Measurements from ENCODE around the gene NR4A3.

DNA sequence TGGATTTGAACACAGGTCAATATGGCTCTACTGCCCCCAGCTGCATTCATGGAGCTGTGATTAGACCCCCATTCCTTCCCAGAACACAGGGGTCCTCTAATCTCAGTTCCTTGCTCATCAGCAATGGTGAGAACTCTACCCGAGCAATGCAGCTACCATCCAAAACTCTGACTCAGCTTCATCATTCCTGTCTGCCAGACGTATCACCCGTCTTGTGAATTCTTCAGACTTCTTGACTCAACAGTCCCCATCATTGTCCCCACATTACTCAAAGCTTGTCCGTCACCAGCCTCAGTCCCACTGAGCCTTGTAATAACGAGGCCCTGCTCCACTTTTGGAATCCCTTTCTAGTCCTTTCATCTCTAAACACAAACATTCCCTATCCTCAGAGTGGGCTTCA, 48.4 kb downstream of the NR4A3 start:
- TF ChIP-seq, protein P1, sequence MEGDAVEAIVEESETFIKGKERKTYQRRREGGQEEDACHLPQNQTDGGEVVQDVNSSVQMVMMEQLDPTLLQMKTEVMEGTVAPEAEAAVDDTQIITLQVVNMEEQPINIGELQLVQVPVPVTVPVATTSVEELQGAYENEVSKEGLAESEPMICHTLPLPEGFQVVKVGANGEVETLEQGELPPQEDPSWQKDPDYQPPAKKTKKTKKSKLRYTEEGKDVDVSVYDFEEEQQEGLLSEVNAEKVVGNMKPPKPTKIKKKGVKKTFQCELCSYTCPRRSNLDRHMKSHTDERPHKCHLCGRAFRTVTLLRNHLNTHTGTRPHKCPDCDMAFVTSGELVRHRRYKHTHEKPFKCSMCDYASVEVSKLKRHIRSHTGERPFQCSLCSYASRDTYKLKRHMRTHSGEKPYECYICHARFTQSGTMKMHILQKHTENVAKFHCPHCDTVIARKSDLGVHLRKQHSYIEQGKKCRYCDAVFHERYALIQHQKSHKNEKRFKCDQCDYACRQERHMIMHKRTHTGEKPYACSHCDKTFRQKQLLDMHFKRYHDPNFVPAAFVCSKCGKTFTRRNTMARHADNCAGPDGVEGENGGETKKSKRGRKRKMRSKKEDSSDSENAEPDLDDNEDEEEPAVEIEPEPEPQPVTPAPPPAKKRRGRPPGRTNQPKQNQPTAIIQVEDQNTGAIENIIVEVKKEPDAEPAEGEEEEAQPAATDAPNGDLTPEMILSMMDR (optimal IDR thresholded peaks at IDR 0.05 in 1 of 3, IDR thresholded peaks at IDR 0.05 in 1 of 3, conservative IDR thresholded peaks at IDR 0.05 in 1 of 3; ENCODE audit: extremely low read depth in 1 of 3, insufficient read depth in 2 of 3, low read length in 3 of 3) = no peak
- TF ChIP-seq EZH2 (IDR thresholded peaks at IDR 0.05; ENCODE audit: low read length) = no peak

All from keratinocyte (primary cell).